HCT116 (cell line): ENCODE data around the gene ETHE1.

ENCODE experiments used
- CBX3 ChIP-seq: IDR thresholded peaks from 2 replicates; pipeline ENCODE4 v1.6.1; 2012; ENCODE audit warnings: low read depth
- CEBPB ChIP-seq: IDR thresholded peaks from 2 replicates; pipeline ENCODE4 v1.6.1; 2012; ENCODE audit warnings: low read depth
- EGR1 ChIP-seq: IDR thresholded peaks from 2 replicates; pipeline ENCODE4 v1.6.1; 2012; ENCODE audit warnings: low read depth
- EZH2 ChIP-seq: fragments of 200-600 bp; sonication (generic); IDR thresholded peaks from 2 replicates; pipeline ENCODE4 v1.6.1; 2017; ENCODE audit warnings: antibody characterized with exemption, mixed run types
- EZH2phosphoT487 ChIP-seq: fragments of 200-600 bp; IDR thresholded peaks from 2 replicates; pipeline ENCODE4 v1.6.1; 2018; ENCODE audit warnings: antibody characterized with exemption, borderline replicate concordance
- JUND ChIP-seq: IDR thresholded peaks from 2 replicates; pipeline ENCODE4 v1.6.1; 2012
- POLR2AphosphoS5 ChIP-seq: IDR thresholded peaks from 2 replicates; pipeline ENCODE4 v1.6.1; 2011; ENCODE audit warnings: mild to moderate bottlenecking, low read depth, low read length, moderate library complexity
- TCF7L2 ChIP-seq: IDR thresholded peaks from 2 replicates; pipeline ENCODE4 v1.7.0; 2011; ENCODE audit warnings: borderline replicate concordance, inconsistent platforms; ENCODE audit not compliant: insufficient read depth, insufficient read length; ENCODE audit errors: extremely low read depth
- YY1 ChIP-seq: IDR thresholded peaks from 2 replicates; pipeline ENCODE4 v1.6.1; 2011; ENCODE audit warnings: low read length, low read depth, moderate library complexity, mild to moderate bottlenecking; ENCODE audit not compliant: insufficient replicate concordance; ENCODE audit errors: extremely low read depth
- ZFX ChIP-seq: fragments of 450-650 bp; IDR thresholded peaks from 2 replicates; pipeline ENCODE4 v1.6.1; 2017
- TF ChIP-seq, protein P1 (sequence below), 3 experiments: fragments of 200-600 bp in 1 of 3; sonication (generic) in 1 of 3; IDR thresholded peaks in 2 of 3; conservative IDR thresholded peaks in 1 of 3; 2 replicates each; pipeline ENCODE4 v1.5.1; 2012 to 2017; ENCODE audit warnings: low read depth in 2 of 3, low read length in 2 of 3, antibody characterized with exemption in 1 of 3, borderline replicate concordance in 1 of 3, control low read depth in 1 of 3, mild to moderate bottlenecking in 1 of 3, mixed read lengths in 1 of 3, mixed run types in 1 of 3, moderate library complexity in 1 of 3; ENCODE audit not compliant: insufficient read depth in 1 of 3
- TF ChIP-seq, protein P2 (sequence below): IDR thresholded peaks from 2 replicates; pipeline ENCODE4 v1.6.1; 2011; ENCODE audit warnings: mild to moderate bottlenecking, low read length, moderate library complexity; ENCODE audit not compliant: insufficient replicate concordance; ENCODE audit errors: extremely low read depth

GRCh38 chr19:43466793-43467192, 60.2 kb downstream of the ETHE1 start:
- TF ChIP-seq, protein P1, sequence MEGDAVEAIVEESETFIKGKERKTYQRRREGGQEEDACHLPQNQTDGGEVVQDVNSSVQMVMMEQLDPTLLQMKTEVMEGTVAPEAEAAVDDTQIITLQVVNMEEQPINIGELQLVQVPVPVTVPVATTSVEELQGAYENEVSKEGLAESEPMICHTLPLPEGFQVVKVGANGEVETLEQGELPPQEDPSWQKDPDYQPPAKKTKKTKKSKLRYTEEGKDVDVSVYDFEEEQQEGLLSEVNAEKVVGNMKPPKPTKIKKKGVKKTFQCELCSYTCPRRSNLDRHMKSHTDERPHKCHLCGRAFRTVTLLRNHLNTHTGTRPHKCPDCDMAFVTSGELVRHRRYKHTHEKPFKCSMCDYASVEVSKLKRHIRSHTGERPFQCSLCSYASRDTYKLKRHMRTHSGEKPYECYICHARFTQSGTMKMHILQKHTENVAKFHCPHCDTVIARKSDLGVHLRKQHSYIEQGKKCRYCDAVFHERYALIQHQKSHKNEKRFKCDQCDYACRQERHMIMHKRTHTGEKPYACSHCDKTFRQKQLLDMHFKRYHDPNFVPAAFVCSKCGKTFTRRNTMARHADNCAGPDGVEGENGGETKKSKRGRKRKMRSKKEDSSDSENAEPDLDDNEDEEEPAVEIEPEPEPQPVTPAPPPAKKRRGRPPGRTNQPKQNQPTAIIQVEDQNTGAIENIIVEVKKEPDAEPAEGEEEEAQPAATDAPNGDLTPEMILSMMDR (IDR thresholded peaks at IDR 0.05 in 2 of 3, conservative IDR thresholded peaks at IDR 0.05 in 1 of 3; ENCODE audit: borderline replicate concordance in 1 of 3, insufficient read depth in 1 of 3, low read depth in 2 of 3, low read length in 2 of 3), result no peak
- TF ChIP-seq CEBPB, result no peak
- no peak for TF ChIP-seq POLR2AphosphoS5
- no peak for TF ChIP-seq EGR1
- TF ChIP-seq CBX3, result no peak
- TF ChIP-seq EZH2phosphoT487, result no peak
- TF ChIP-seq TCF7L2, result no peak
- TF ChIP-seq YY1, result no peak
- no peak for TF ChIP-seq JUND
- TF ChIP-seq ZFX, result no peak
- TF ChIP-seq, protein P2, sequence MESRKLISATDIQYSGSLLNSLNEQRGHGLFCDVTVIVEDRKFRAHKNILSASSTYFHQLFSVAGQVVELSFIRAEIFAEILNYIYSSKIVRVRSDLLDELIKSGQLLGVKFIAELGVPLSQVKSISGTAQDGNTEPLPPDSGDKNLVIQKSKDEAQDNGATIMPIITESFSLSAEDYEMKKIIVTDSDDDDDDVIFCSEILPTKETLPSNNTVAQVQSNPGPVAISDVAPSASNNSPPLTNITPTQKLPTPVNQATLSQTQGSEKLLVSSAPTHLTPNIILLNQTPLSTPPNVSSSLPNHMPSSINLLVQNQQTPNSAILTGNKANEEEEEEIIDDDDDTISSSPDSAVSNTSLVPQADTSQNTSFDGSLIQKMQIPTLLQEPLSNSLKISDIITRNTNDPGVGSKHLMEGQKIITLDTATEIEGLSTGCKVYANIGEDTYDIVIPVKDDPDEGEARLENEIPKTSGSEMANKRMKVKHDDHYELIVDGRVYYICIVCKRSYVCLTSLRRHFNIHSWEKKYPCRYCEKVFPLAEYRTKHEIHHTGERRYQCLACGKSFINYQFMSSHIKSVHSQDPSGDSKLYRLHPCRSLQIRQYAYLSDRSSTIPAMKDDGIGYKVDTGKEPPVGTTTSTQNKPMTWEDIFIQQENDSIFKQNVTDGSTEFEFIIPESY, result no peak
- no peak for TF ChIP-seq EZH2
